Activated CD4-positive, alpha-beta T cell treated with anti-CD3 and anti-CD28 coated beads, Interleukin-2, amount 10 ng/mL, durations not matched to agents 24 days and 14 days (primary cell): ENCODE data around the gene ZBTB7B. TPM values are rescaled to one million over a fixed set of nuclear protein-coding genes. Genes with fewer than 3 reads are reported as not detected.

Experiments
- DNase-seq: peaks from one replicate; pipeline ENCODE4 v3.0.0; 2022
- H3K27ac Mint-ChIP-seq: one replicate; pipeline ENCODE4 v1.8.0; 2022; ENCODE audit warnings: mild to moderate bottlenecking, mixed read lengths
- H3K27me3 Mint-ChIP-seq: one replicate; pipeline ENCODE4 v1.8.0; 2022; ENCODE audit warnings: mixed read lengths
- H3K36me3 Mint-ChIP-seq: one replicate; pipeline ENCODE4 v1.8.0; 2022; ENCODE audit warnings: low read depth, mild to moderate bottlenecking, mixed read lengths
- H3K4me1 Mint-ChIP-seq: one replicate; pipeline ENCODE4 v1.8.0; 2021; ENCODE audit warnings: mixed read lengths
- H3K4me3 Mint-ChIP-seq: one replicate; pipeline ENCODE4 v1.8.0; 2022; ENCODE audit warnings: mild to moderate bottlenecking, moderate library complexity, mixed read lengths
- H3K9me3 Mint-ChIP-seq: one replicate; pipeline ENCODE4 v1.8.0; 2021; ENCODE audit warnings: mixed read lengths
- intact Hi-C: fragments of 100-400 bp; cut with micrococcal nuclease; formaldehyde crosslinking; loops from one replicate; pipeline ENCODE4 v1.15.1; 2023
- total RNA-seq: library from RNA; stranded (reverse); gene quantifications from 2 replicates; pipeline ENCODE4 v1.2.3, GENCODE V29; 2022

The ZBTB7B gene
- total RNA-seq: 145 and 150 TPM in 2 replicates

DNA sequence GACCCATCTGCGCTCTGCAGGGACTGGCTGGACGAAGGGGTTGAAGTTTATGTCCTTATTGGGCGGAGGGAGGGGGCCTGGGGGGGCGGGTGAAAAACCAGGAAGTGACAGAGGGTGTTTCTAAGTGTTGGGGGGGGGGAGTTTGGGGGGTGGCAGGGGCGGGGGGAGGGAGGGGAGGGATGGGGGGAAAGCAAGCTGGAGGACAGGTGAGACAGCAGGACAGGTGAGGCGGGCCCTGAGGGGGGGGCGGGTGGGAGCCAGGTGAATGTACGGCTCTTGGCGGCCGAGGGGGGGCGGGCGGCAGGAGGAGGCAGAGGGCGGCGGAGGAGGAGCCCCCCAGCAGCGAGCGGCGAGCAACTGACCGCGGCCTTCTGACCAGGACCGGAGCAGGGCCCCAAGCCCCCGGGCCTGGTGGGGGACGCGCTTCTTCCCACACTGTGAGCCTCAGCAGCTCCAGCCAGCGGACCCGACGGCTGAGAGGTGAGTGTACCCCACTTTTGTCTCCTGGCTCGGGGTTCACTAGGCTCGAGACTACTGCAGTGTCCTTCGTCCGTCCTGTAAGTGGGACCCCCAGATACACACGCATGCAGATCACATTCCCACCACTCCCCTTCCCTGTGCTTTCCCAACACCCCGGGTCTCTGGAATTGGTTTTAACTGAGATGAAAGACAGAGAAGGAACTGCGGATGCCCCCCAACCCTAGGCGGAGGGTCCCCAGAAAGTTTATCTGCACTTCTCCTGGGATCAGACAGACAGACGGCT, at the start of gene ZBTB7B:
Gene ZBTB7B (plus strand): TSS at position 339 of the 763 bp plus-strand sequence. CDS start 11,859 bp downstream, outside the sequence.
- Mint-ChIP-seq H3K4me1 (peaks cover 58% of the 10 kb centered on the region), H3K27ac (peak within 1 kb of the TSS; percentile 98), H3K27me3 (no peaks in the 10 kb centered on the region), H3K36me3 (peaks cover 20% of the 10 kb centered on the region), H3K4me3 (peak within 1 kb of the TSS; percentile 99), H3K9me3 (no peaks in the 10 kb centered on the region)
- DNase-seq: peak; percentile 74
- intact Hi-C loops: loop anchor here (2.0 to 5.0 kb wide), 4 partner anchors 60 to 190 kb away; partner anchors contain the start of genes EFNA4 and SLC50A1

DNA sequence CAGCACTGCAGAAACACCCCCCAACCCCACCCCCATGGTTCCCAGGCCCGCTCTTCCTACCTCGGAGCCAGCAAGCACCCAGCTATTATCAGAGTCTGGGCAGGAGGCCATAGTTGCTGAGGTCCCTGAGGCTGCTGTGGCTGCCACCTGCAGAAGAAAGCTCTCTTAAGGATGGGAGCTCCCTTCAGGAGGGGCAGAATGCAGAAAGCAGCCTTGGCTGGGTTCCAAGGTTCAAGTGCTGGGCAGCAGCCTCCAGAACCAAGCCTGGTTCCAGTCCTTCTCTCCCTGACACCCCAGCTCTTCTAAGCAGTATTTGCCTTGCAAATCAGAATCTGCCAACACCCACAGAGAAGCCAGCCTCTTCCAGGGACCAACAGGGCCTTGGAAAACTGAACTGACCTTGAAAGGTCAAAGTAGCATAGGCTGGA, 49.0 kb upstream of the ZBTB7B start:
- H3K27me3 Mint-ChIP-seq: no peaks in the 10 kb centered on the region
- peaks cover 26% of the 10 kb centered on the region for H3K36me3 Mint-ChIP-seq
- peaks cover 66% of the 10 kb centered on the region for H3K4me1 Mint-ChIP-seq
- no peaks in the 10 kb centered on the region for H3K9me3 Mint-ChIP-seq
- no peak for DNase-seq
- H3K4me3 Mint-ChIP-seq: peak overlapping the region; percentile 87
- intact Hi-C loops: no loop called here
- peak overlapping the region; percentile 96 for H3K27ac Mint-ChIP-seq

- H3K27me3 Mint-ChIP-seq: no peaks in the 10 kb centered on the region
- peak overlapping the region; percentile 96 for H3K27ac Mint-ChIP-seq
- H3K4me3 Mint-ChIP-seq: peak overlapping the region; percentile 87
- H3K4me1 Mint-ChIP-seq: peaks cover 64% of the 10 kb centered on the region
- DNase-seq: no peak
- H3K9me3 Mint-ChIP-seq: no peaks in the 10 kb centered on the region
- intact Hi-C loops: no loop called here
- H3K36me3 Mint-ChIP-seq: peaks cover 27% of the 10 kb centered on the region
Observed at GRCh38 chr1:154954541-154954940, 48.1 kb upstream of the ZBTB7B start.

DNA sequence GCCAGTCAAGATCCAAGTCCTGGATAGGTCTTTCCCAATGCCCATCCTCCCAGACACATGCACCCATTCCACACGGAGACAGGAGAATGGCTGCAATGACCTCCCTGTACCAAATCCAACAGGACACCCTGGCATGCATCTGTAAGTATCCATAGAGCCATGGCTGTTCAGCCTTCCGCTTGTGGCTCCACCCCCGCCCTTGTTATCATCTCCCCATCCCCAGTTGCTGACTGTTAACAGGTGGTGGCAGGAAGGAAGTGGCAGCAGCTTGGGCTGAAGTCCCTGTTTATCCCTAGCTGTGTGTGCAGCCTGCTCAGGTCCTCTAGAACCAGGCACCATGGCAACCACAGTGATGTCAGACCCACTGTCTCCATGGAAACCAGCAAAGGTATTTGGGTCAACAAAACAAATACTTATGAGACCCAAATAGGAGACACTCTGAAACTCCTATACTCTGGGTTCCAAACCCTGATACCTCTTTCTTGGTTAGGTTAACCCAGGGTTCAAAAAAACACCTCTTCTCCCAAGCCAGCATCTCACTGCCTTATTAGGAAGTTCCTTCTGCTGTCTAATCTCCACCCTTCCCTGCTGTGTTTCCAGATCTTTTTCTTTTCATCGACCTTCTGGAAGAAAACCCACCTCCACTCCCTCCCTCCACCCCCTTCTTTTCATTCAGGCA, 47.4 kb upstream of the ZBTB7B start:
- H3K4me3 Mint-ChIP-seq: peak overlapping the region; percentile 87
- intact Hi-C loops: loop anchor here (1.0 kb wide), 3 partner anchors 18 to 396 kb away; partner anchors contain the start of gene EFNA4
- H3K36me3 Mint-ChIP-seq: peaks cover 29% of the 10 kb centered on the region
- H3K9me3 Mint-ChIP-seq: no peaks in the 10 kb centered on the region
- H3K4me1 Mint-ChIP-seq: peaks cover 64% of the 10 kb centered on the region
- no peaks in the 10 kb centered on the region for H3K27me3 Mint-ChIP-seq
- peak overlapping the region; percentile 96 for H3K27ac Mint-ChIP-seq
- peak; percentile 98 for DNase-seq

- H3K27me3 Mint-ChIP-seq: no peaks in the 10 kb centered on the region
- intact Hi-C loops: loop anchor here (1.0 kb wide), 5 partner anchors 18 to 397 kb away; partner anchors contain the start of genes CKS1B and EFNA4
- DNase-seq: peak; percentile 97
- peaks cover 63% of the 10 kb centered on the region for H3K4me1 Mint-ChIP-seq
- peak within 1 kb of the TSS; percentile 96 for H3K27ac Mint-ChIP-seq
- peaks cover 23% of the 10 kb centered on the region for H3K36me3 Mint-ChIP-seq
- H3K9me3 Mint-ChIP-seq: no peaks in the 10 kb centered on the region
- peak within 1 kb of the TSS; percentile 87 for H3K4me3 Mint-ChIP-seq
Observed at GRCh38 chr1:154955718-154956543, 46.7 kb upstream of the ZBTB7B start, which contains the start of gene PBXIP1. TSS of gene PBXIP1 (minus strand) at chr1:154956099. CDS start at chr1:154953721, 2,378 bp downstream.

DNA sequence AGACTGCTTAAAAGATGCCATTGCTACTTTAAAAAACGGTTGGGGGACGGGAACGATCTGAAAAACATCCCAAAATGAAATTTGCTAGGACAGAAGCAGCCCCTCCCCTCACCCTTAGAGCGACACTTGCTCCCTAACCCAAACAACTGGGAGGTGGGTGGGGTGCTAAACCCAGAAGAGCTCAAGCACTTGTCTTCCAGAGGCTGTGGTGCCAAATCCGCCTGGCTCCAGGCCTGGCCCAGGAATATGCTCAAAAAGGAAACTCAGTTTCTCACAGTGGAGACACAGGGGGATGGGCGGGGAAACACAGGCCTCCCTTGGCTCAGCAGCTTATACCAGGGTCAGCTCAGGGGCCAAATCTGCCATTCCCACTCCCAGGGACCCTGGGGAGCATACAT, 46.1 kb upstream of the ZBTB7B start:
- Mint-ChIP-seq H3K27me3 (no peaks in the 10 kb centered on the region), H3K27ac (peak overlapping the region; percentile 96), H3K4me3 (peak overlapping the region; percentile 87), H3K36me3 (peaks cover 19% of the 10 kb centered on the region), H3K9me3 (no peaks in the 10 kb centered on the region), H3K4me1 (peaks cover 62% of the 10 kb centered on the region)
- intact Hi-C loops: loop anchor here (1.0 kb wide), 2 partner anchors 18 to 44 kb away; partner anchors contain the start of gene CKS1B
- DNase-seq: no peak

DNA sequence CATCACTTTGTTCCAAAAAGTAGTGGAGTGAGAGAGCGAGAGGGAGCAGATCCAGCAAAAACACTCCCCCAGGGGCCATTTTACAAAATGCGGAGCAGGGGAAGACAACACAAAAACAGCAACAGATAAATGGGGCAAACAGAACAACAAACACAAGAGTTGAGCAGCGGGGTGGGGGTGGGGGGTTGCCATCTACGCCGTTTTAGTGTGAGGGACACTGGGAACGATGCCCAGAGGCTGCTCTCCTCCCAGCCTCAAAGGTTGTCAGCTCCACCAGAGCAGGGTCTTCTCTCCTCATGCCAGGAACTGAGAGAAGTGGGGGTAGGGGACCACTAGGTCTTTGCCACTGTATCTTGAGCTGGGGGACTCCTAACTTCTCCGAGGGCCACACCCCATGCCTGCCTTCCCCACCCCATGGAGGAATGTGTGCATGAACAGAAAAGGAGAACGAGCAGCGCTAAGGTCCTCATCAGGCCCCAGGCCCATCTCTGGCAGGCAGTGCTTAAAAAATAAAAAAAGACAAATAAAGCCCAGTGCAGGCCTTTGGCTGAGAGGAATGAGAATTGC, 45.4 kb upstream of the ZBTB7B start:
- Mint-ChIP-seq H3K4me3 (no peak overlapping the region), H3K36me3 (peaks cover 21% of the 10 kb centered on the region)

DNA sequence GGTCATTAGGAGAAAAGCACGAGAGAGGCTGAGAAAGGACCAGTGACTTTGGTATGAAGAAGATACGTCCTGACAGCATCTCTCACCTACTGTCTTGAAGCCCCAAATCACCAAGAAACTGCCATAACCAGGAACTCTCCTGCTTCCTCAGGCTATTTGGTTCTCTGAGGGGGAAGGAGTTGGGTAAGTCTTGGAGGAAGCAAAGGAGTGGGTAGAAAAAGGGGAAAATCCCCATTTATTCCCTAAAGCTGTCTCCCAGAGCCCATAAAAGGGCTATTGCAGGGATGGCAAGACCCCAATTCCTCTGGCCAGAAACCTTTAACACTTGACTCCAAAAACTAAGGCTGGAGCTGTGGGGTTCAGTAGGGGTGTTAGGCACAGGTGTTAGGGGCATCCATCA, 44.6 kb upstream of the ZBTB7B start:
- H3K9me3 Mint-ChIP-seq: no peaks in the 10 kb centered on the region
- H3K27ac Mint-ChIP-seq: peak overlapping the region; percentile 37
- no peaks in the 10 kb centered on the region for H3K27me3 Mint-ChIP-seq
- DNase-seq: no peak
- no peak overlapping the region for H3K4me3 Mint-ChIP-seq
- intact Hi-C loops: no loop called here
- H3K4me1 Mint-ChIP-seq: peaks cover 52% of the 10 kb centered on the region
- peaks cover 21% of the 10 kb centered on the region for H3K36me3 Mint-ChIP-seq

More for the DNA sequence above, 45.4 kb upstream of the ZBTB7B start:
- DNase-seq: peak; percentile 59
- Mint-ChIP-seq H3K27me3 (no peaks in the 10 kb centered on the region), H3K27ac (peak overlapping the region; percentile 96), H3K9me3 (no peaks in the 10 kb centered on the region), H3K4me1 (peaks cover 56% of the 10 kb centered on the region)
- intact Hi-C loops: no loop called here

DNA sequence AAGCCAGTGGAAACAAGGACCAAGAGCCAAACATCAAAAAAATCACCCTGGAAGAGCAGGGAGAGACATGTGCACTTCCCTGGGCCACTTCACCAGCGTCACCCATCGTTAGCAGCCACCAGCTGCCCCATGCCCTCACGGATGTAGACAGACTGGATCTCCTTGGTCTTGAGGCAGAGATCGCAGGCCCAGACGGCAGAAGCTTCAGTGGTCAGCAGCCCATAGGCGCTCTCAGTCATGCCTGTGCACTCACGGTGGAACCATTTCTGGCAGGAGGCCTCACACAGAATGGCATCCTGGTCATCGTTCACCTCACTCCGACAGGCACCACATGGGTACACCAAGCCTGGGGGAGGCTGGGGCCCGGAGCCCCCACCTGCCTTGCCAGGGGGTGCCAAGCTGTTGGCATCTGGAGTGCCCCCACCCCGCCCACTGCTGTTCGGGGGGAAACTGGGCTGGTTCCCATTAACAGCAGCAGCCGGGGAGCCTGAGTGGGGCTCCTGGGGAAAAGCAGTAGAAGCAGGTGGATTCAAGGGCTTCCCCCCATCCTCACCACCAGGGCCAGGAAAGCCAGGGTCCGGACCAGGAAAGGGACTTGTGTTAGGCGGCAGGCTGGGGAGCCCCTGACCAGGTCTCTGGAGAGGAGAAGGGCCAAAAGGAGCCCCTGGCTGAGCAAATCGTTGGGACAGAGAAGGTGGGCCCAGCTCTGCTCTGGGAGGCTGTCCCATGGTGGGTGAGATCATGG, 43.7 kb upstream of the ZBTB7B start:
- Mint-ChIP-seq H3K4me3 (peak overlapping the region; percentile 8), H3K27me3 (no peaks in the 10 kb centered on the region), H3K36me3 (peaks cover 26% of the 10 kb centered on the region), H3K9me3 (no peaks in the 10 kb centered on the region), H3K4me1 (peaks cover 50% of the 10 kb centered on the region), H3K27ac (peak overlapping the region; percentile 37)
- DNase-seq: no peak
- intact Hi-C loops: no loop called here

DNA sequence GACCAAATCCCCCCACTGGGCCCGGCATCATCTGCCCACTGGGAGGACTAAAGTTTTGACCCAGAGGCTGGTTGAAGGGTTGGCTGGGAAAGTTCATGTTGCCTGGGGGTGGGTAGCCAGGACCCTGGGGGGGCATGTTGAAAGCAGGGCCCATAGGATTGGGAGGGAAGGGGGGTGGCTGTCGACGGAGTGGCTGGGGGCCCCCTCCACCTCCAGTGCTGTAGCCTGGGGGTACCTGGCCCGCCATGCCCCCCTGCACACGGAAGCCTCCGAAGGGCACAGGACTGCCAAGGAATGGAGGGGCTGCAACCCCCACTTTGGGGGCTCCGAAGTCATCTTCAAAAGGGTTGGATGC, 43.2 kb upstream of the ZBTB7B start:
- DNase-seq: no peak
- intact Hi-C loops: no loop called here
- H3K4me1 Mint-ChIP-seq: peaks cover 46% of the 10 kb centered on the region
- no peaks in the 10 kb centered on the region for H3K9me3 Mint-ChIP-seq
- peaks cover 26% of the 10 kb centered on the region for H3K36me3 Mint-ChIP-seq
- H3K4me3 Mint-ChIP-seq: peak overlapping the region; percentile 47
- H3K27me3 Mint-ChIP-seq: no peaks in the 10 kb centered on the region
- H3K27ac Mint-ChIP-seq: no peak overlapping the region

DNA sequence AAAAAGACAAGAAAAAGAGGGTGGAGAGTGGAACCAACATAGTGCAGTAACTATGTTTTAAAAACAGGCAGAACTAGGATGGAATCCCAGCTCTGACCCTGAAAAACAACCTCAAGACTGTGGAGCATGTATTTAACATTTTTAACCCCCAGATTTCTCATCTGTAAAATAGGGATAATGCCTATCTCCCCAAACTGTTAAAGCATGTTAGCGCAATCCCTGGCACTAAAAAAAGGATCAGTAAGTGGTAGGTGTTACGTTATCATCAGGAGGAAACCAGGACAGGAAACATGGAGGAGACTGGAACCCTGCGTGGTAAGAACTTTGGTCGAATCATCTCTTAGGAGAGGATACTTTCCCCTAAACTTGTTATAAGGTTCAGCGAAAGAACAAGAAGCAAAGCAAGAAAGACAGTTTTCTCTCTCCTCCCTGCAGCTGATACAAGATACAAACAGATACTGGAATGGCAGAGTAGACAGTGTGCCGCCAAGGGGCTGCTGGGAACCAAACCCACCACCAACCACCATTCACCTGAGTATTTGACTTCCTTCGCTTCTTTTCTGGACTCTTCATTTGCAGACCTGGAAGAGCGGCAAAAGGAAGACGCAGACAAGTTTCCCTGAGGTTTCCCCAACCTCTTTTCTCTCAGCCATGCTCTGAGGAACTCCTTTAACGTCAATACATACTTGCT, 42.0 kb upstream of the ZBTB7B start:
- Mint-ChIP-seq H3K4me3 (peak overlapping the region; percentile 96), H3K4me1 (peaks cover 34% of the 10 kb centered on the region), H3K27ac (peak overlapping the region; percentile 89), H3K27me3 (no peaks in the 10 kb centered on the region), H3K9me3 (no peaks in the 10 kb centered on the region), H3K36me3 (peaks cover 31% of the 10 kb centered on the region)
- intact Hi-C loops: loop anchor here (1.0 kb wide), 4 partner anchors 14 to 57 kb away; partner anchors contain the start of gene CKS1B
- DNase-seq: no peak
